HCT116 (cell line): ENCODE results near the gene CBFA2T2. TPM values are rescaled to one million over a fixed set of nuclear protein-coding genes. Genes with fewer than 3 reads are reported as not detected.

Experiments used
- ATAC-seq: fragments of 200-7000 bp; cut with Tn5 transposase; 2 replicates; pipeline ENCODE4 v1.9.1; 2020; ENCODE audit warnings: mild to moderate bottlenecking, moderate library complexity
- BruUV-seq: library from RNA; stranded (reverse); fragments of 400-500 nt; replicated peaks from 2 replicates; lab custom pipeline; 2021; lab: Mats Ljungman, UMichigan
- CTCF ChIA-PET: fragments of 300-600 bp; sonication (Branson Sonifier 250); formaldehyde crosslinking; loops from one replicate; lab custom pipeline; 2021; ENCODE audit warnings: antibody characterized with exemption; lab: Charles Lee
- POLR2A ChIA-PET: fragments of 300-600, 350-600 bp; sonication (Branson Sonifier 250); formaldehyde crosslinking; loops from one replicate; lab custom pipeline; 2021; ENCODE audit warnings: antibody characterized with exemption; lab: Charles Lee
- RAD21 ChIA-PET, 2 experiments: fragments of 300-600 bp; sonication (Branson Sonifier 250); formaldehyde crosslinking; loops; one replicate each; lab custom pipeline; 2023; ENCODE audit warnings: low total read pairs in 2 of 2; ENCODE audit not compliant: uncharacterized antibody in 2 of 2, unreplicated experiment in 2 of 2, low non-redundant PET in 1 of 2; lab: Charles Lee
- DNase-seq: peaks from one replicate; pipeline ENCODE4 v3.0.0-alpha.2; 2010; ENCODE audit warnings: low read depth, low spot score
- H2AFZ ChIP-seq: fragments of 200-600 bp; shearing (Covaris generic), sonication (generic); 2 replicates; pipeline ENCODE4 v1.6.1; 2017; ENCODE audit warnings: low read depth, mixed run types, mixed read lengths, antibody characterized with exemption, low read length; ENCODE audit not compliant: poor library complexity, severe bottlenecking
- H3K27ac ChIP-seq: 2 replicates; pipeline ENCODE4 v1.5.1; 2012; ENCODE audit warnings: low read depth, low read length
- H3K27me3 ChIP-seq: fragments of 200-600 bp; sonication (generic); 2 replicates; pipeline ENCODE4 v1.6.1; 2016; ENCODE audit warnings: mixed run types, low read length, mixed read lengths; ENCODE audit not compliant: insufficient read depth
- H3K36me3 ChIP-seq, 2 experiments: fragments of 200-500 bp in 1 of 2; fragments of 200-600 bp in 1 of 2; sonication (Bioruptor generic) in 1 of 2; sonication (generic) in 1 of 2; 2 replicates each; pipeline versions ENCODE4 v1.5.1 to v1.6.1; 2014 to 2016; ENCODE audit warnings: low read length in 2 of 2, inconsistent platforms in 1 of 2, mixed read lengths in 1 of 2, mixed run types in 1 of 2; ENCODE audit not compliant: insufficient read depth in 2 of 2, control insufficient read depth in 1 of 2
- H3K4me1 ChIP-seq, 2 experiments: fragments of 200-600 bp in 1 of 2; sonication (generic) in 1 of 2; 2 replicates each; pipeline versions ENCODE4 v1.5.1 to v1.6.1; 2012 to 2017; ENCODE audit warnings: low read length in 2 of 2, inconsistent platforms in 1 of 2, mild to moderate bottlenecking in 1 of 2, mixed read lengths in 1 of 2, mixed run types in 1 of 2, moderate library complexity in 1 of 2; ENCODE audit not compliant: insufficient read depth in 2 of 2, control insufficient read depth in 1 of 2
- H3K4me2 ChIP-seq: fragments of 200-600 bp; sonication (generic); 2 replicates; pipeline ENCODE4 v1.6.1; 2017; ENCODE audit warnings: mixed run types, low read length, mixed read lengths
- H3K4me3 ChIP-seq, 2 experiments: fragments of 200-600 bp in 1 of 2; sonication (generic) in 1 of 2; replicated peaks in 1 of 2; 2 replicates each; pipeline ENCODE4 v1.5.1; 2011 to 2016; ENCODE audit warnings: low read length in 2 of 2, control low read depth in 1 of 2, low read depth in 1 of 2, mild to moderate bottlenecking in 1 of 2, mixed read lengths in 1 of 2, mixed run types in 1 of 2
- H3K79me2 ChIP-seq: fragments of 200-600 bp; sonication (generic); 2 replicates; pipeline ENCODE4 v1.6.1; 2017; ENCODE audit warnings: mild to moderate bottlenecking, mixed run types, low read length, moderate library complexity, mixed read lengths; ENCODE audit not compliant: insufficient read depth
- H3K9ac ChIP-seq: fragments of 200-600 bp; sonication (generic); 2 replicates; pipeline ENCODE4 v1.6.1; 2016; ENCODE audit warnings: low read length, mixed read lengths
- H3K9me2 ChIP-seq: fragments of 200-600 bp; sonication (generic), shearing (Covaris generic); 2 replicates; pipeline ENCODE4 v1.6.1; 2017; ENCODE audit warnings: mixed run types, mild to moderate bottlenecking, moderate library complexity; ENCODE audit not compliant: insufficient read depth
- H3K9me3 ChIP-seq, 2 experiments: fragments of 200-500 bp in 1 of 2; fragments of 200-600 bp in 1 of 2; sonication (Bioruptor generic) in 1 of 2; sonication (generic) in 1 of 2; 2 replicates each; pipeline ENCODE4 v1.6.1; 2014 to 2017; ENCODE audit warnings: low read length in 2 of 2, mixed read lengths in 2 of 2, inconsistent platforms in 1 of 2, low read depth in 1 of 2, mild to moderate bottlenecking in 1 of 2, mixed run types in 1 of 2, moderate library complexity in 1 of 2; ENCODE audit not compliant: control insufficient read depth in 1 of 2, insufficient read depth in 1 of 2
- H4K20me1 ChIP-seq: fragments of 200-600 bp; sonication (generic), shearing (Covaris generic); 2 replicates; pipeline ENCODE4 v1.6.1; 2017; ENCODE audit warnings: mixed run types, mild to moderate bottlenecking, moderate library complexity; ENCODE audit not compliant: insufficient read depth
- CEBPB ChIP-seq: IDR thresholded peaks from 2 replicates; pipeline ENCODE4 v1.6.1; 2012; ENCODE audit warnings: low read depth
- EGR1 ChIP-seq: IDR thresholded peaks from 2 replicates; pipeline ENCODE4 v1.6.1; 2012; ENCODE audit warnings: low read depth
- ELF1 ChIP-seq: IDR thresholded peaks from 2 replicates; pipeline ENCODE4 v1.6.1; 2012; ENCODE audit warnings: low read depth, borderline replicate concordance
- EZH2 ChIP-seq: fragments of 200-600 bp; sonication (generic); IDR thresholded peaks from 2 replicates; pipeline ENCODE4 v1.6.1; 2017; ENCODE audit warnings: antibody characterized with exemption, mixed run types
- EZH2phosphoT487 ChIP-seq: fragments of 200-600 bp; IDR thresholded peaks from 2 replicates; pipeline ENCODE4 v1.6.1; 2018; ENCODE audit warnings: antibody characterized with exemption, borderline replicate concordance
- FOSL1 ChIP-seq: IDR thresholded peaks from 2 replicates; pipeline ENCODE4 v1.6.1; 2012; ENCODE audit warnings: low read depth
- JUND ChIP-seq: IDR thresholded peaks from 2 replicates; pipeline ENCODE4 v1.6.1; 2012
- POLR2A ChIP-seq: IDR thresholded peaks from 2 replicates; pipeline ENCODE4 v1.7.0; 2011; ENCODE audit warnings: borderline replicate concordance; ENCODE audit not compliant: insufficient read depth, insufficient read length; ENCODE audit errors: extremely low read depth
- POLR2AphosphoS5 ChIP-seq: IDR thresholded peaks from 2 replicates; pipeline ENCODE4 v1.6.1; 2011; ENCODE audit warnings: mild to moderate bottlenecking, low read depth, low read length, moderate library complexity
- RAD21 ChIP-seq: IDR thresholded peaks from 2 replicates; pipeline ENCODE4 v1.6.1; 2012; ENCODE audit warnings: low read depth, mild to moderate bottlenecking
- SIN3A ChIP-seq: IDR thresholded peaks from 2 replicates; pipeline ENCODE4 v1.6.1; 2012; ENCODE audit warnings: low read depth
- SRF ChIP-seq: IDR thresholded peaks from 2 replicates; pipeline ENCODE4 v1.6.1; 2012; ENCODE audit warnings: low read depth
- YY1 ChIP-seq: IDR thresholded peaks from 2 replicates; pipeline ENCODE4 v1.6.1; 2011; ENCODE audit warnings: low read length, low read depth, moderate library complexity, mild to moderate bottlenecking; ENCODE audit not compliant: insufficient replicate concordance; ENCODE audit errors: extremely low read depth
- ZFX ChIP-seq: fragments of 450-650 bp; IDR thresholded peaks from 2 replicates; pipeline ENCODE4 v1.6.1; 2017
- intact Hi-C: fragments of 100-400 bp; cut with micrococcal nuclease; formaldehyde crosslinking; loops from 2 replicates; pipeline ENCODE4 v1.10.0; 2022
- total RNA-seq: library from RNA; stranded (reverse); gene quantifications from one replicate; pipeline ENCODE4 v1.2.1, GENCODE V29; 2021; ENCODE audit not compliant: unreplicated experiment
- TF ChIP-seq, protein P1 (sequence below): IDR thresholded peaks from 2 replicates; pipeline ENCODE4 v1.6.1; 2012

Gene CBFA2T2
- total RNA-seq, 1 experiment from 2014 or later: 8.0 TPM

DNA sequence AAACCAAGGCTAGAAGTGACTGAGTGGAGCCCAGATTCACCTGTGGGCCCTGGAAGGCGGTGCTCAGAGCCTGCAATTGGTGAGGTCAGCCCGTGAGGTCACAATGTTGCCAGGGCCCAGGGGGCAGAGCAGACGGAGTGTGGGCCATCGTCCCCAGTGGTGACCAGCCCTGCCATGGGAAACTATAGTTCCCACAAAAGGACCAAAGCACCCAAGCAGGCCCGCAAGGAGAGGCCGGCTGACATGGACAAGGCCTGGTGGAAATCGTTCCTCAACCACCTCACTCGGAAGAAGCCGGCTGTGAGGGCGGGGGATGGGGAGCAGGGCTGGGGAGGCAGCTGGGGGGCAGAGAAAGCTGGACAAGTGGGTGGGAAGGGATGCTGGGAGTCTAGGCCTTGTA, 172.3 kb downstream of the CBFA2T2 start, which contains the start of gene C20orf144:
Gene C20orf144 (plus strand): TSS at position 156 of the 400 bp plus-strand sequence. CDS start 19 bp downstream, at position 175.
- Histone ChIP-seq H3K9me3 (no peaks in the 10 kb centered on the region), H3K36me3 (peaks cover 0 to 3% of the 10 kb centered on the region in 2 experiments; a peak in 1 of 4 replicates), H3K27me3 (no peaks in the 10 kb centered on the region), H3K27ac (peak within 1 kb of the TSS; percentile 80), H4K20me1 (no peaks in the 10 kb centered on the region), H3K4me2 (peak within 1 kb of the TSS; percentile 97), H3K4me1 (peaks cover 9 to 22% of the 10 kb centered on the region in 2 experiments), H3K9ac (peak within 1 kb of the TSS; percentile 80), H3K79me2 (peaks cover 6% of the 10 kb centered on the region; the same call in 1 of the 2 replicates), H3K4me3 (peak within 1 kb of the TSS; percentile 76 to 90), H2AFZ (no peak within 1 kb of the TSS), H3K9me2 (no peaks in the 10 kb centered on the region)
- RAD21 ChIA-PET: no interaction called here
- BruUV-seq: no TSS peak
- POLR2A ChIA-PET: no interaction called here
- intact Hi-C loops: no loop called here
- CTCF ChIA-PET: no interaction called here
- TF ChIP-seq CEBPB: no peak
- no peak for TF ChIP-seq EGR1
- TF ChIP-seq, protein P1, sequence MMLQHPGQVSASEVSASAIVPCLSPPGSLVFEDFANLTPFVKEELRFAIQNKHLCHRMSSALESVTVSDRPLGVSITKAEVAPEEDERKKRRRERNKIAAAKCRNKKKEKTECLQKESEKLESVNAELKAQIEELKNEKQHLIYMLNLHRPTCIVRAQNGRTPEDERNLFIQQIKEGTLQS: no peak
- no peak for TF ChIP-seq JUND
- no peak for TF ChIP-seq ZFX
- TF ChIP-seq ELF1: no peak
- TF ChIP-seq SIN3A: no peak
- TF ChIP-seq YY1: no peak
- no peak for TF ChIP-seq POLR2AphosphoS5
- no peak for TF ChIP-seq POLR2A
- TF ChIP-seq EZH2: no peak
- no peak for TF ChIP-seq FOSL1
- TF ChIP-seq RAD21: no peak
- TF ChIP-seq EZH2phosphoT487: no peak
- TF ChIP-seq SRF: no peak
- ATAC-seq: no peak
- no peak for DNase-seq
